ENCODE measurements around the gene MAGEA1. TPM values are rescaled to one million over a fixed set of nuclear protein-coding genes. Genes with fewer than 3 reads are reported as not detected.
"Not testable (repeated sequence)": the region's sequence is repeated elsewhere in the genome, so short reads cannot be mapped to it uniquely, and the experiment has no call there.

MAGEA1 gene
- not detected for polyA plus RNA-seq

- WGBS, 2 donors, result 91 to 94% methylated on average over 17 to 19 of the region's 19 CpGs
- no peaks in the 10 kb centered on the region for H3K36me3 ChIP-seq (ENCODE audit: control insufficient read depth in 2 of 2, insufficient read depth in 2 of 2, low read length in 1 of 2)
- H3K9me3 ChIP-seq (ENCODE audit: control insufficient read depth in 2 of 2, insufficient read depth in 1 of 2, low read depth in 1 of 2, low read length in 1 of 2), result no peaks in the 10 kb centered on the region
- H3K27ac ChIP-seq (ENCODE audit: low read depth in 2 of 2, low read length in 1 of 2), result no peak within 1 kb of the TSS
- H3K4me1 ChIP-seq (ENCODE audit: control insufficient read depth in 2 of 2, insufficient read depth in 2 of 2, low read length in 1 of 2), result no peaks in the 10 kb centered on the region
- H3K27me3 ChIP-seq (ENCODE audit: control insufficient read depth in 1 of 2, insufficient read depth in 2 of 2, low read length in 2 of 2), result no peaks in the 10 kb centered on the region
- no peak within 1 kb of the TSS for H3K4me3 ChIP-seq (ENCODE audit: low read depth in 1 of 2, low read length in 2 of 2)
Observed at GRCh38 chrX:153179131-153179530, at the start of gene MAGEA1. Gene MAGEA1, plus strand, starts transcription at chrX:153179284. Its CDS starts 3,106 bp downstream, at chrX:153182390.

GRCh38 chrX:153132924-153133323 is 46.2 kb upstream of the MAGEA1 start:
- H3K9me3 ChIP-seq (ENCODE audit: control insufficient read depth in 2 of 2, insufficient read depth in 1 of 2, low read depth in 1 of 2, low read length in 1 of 2); H3K4me1 ChIP-seq (ENCODE audit: control insufficient read depth in 2 of 2, insufficient read depth in 2 of 2, low read length in 1 of 2); H3K4me3 ChIP-seq (ENCODE audit: low read depth in 1 of 2, low read length in 2 of 2); H3K36me3 ChIP-seq (ENCODE audit: control insufficient read depth in 2 of 2, insufficient read depth in 2 of 2, low read length in 1 of 2); H3K27me3 ChIP-seq (ENCODE audit: control insufficient read depth in 1 of 2, insufficient read depth in 2 of 2, low read length in 2 of 2); H3K27ac ChIP-seq (ENCODE audit: low read depth in 2 of 2, low read length in 1 of 2): not testable (repeated sequence)
- WGBS, 2 donors, result no CpG with 5 or more reads among the region's 12 CpGs

GRCh38 chrX:153139074-153139473 is 40.0 kb upstream of the MAGEA1 start:
- not testable (repeated sequence) for H3K9me3 ChIP-seq (ENCODE audit: control insufficient read depth in 2 of 2, insufficient read depth in 1 of 2, low read depth in 1 of 2, low read length in 1 of 2); H3K27me3 ChIP-seq (ENCODE audit: control insufficient read depth in 1 of 2, insufficient read depth in 2 of 2, low read length in 2 of 2); H3K27ac ChIP-seq (ENCODE audit: low read depth in 2 of 2, low read length in 1 of 2); H3K36me3 ChIP-seq (ENCODE audit: control insufficient read depth in 2 of 2, insufficient read depth in 2 of 2, low read length in 1 of 2); H3K4me3 ChIP-seq (ENCODE audit: low read depth in 1 of 2, low read length in 2 of 2); H3K4me1 ChIP-seq (ENCODE audit: control insufficient read depth in 2 of 2, insufficient read depth in 2 of 2, low read length in 1 of 2)
- whole genome bisulfite sequencing, 2 donors, result no CpG with 5 or more reads among the region's 4 CpGs

- 65 to 80% methylated on average over 1 of the region's 7 CpGs for WGBS, 2 donors
Observed at GRCh38 chrX:153146288-153146687, 32.8 kb upstream of the MAGEA1 start.

GRCh38 chrX:153153516-153153915 is 25.6 kb upstream of the MAGEA1 start:
- Histone ChIP-seq H3K9me3 (ENCODE audit: control insufficient read depth in 2 of 2, insufficient read depth in 1 of 2, low read depth in 1 of 2, low read length in 1 of 2) (no peaks in the 10 kb centered on the region), H3K4me3 (ENCODE audit: low read depth in 1 of 2, low read length in 2 of 2) (no peak overlapping the region), H3K27ac (ENCODE audit: low read depth in 2 of 2, low read length in 1 of 2) (no peak overlapping the region), H3K36me3 (ENCODE audit: control insufficient read depth in 2 of 2, insufficient read depth in 2 of 2, low read length in 1 of 2) (no peaks in the 10 kb centered on the region), H3K27me3 (ENCODE audit: control insufficient read depth in 1 of 2, insufficient read depth in 2 of 2, low read length in 2 of 2) (peaks cover 0 to 4% of the 10 kb centered on the region in 2 donors), H3K4me1 (ENCODE audit: control insufficient read depth in 2 of 2, insufficient read depth in 2 of 2, low read length in 1 of 2) (no peaks in the 10 kb centered on the region)
- WGBS, 2 donors, result 51 to 56% methylated on average over 3 of the region's 3 CpGs

More at GRCh38 chrX:153146288-153146687, 32.8 kb upstream of the MAGEA1 start:
- not testable (repeated sequence) for H3K27ac ChIP-seq (ENCODE audit: low read depth in 2 of 2, low read length in 1 of 2); H3K4me1 ChIP-seq (ENCODE audit: control insufficient read depth in 2 of 2, insufficient read depth in 2 of 2, low read length in 1 of 2); H3K9me3 ChIP-seq (ENCODE audit: control insufficient read depth in 2 of 2, insufficient read depth in 1 of 2, low read depth in 1 of 2, low read length in 1 of 2); H3K4me3 ChIP-seq (ENCODE audit: low read depth in 1 of 2, low read length in 2 of 2); H3K27me3 ChIP-seq (ENCODE audit: control insufficient read depth in 1 of 2, insufficient read depth in 2 of 2, low read length in 2 of 2); H3K36me3 ChIP-seq (ENCODE audit: control insufficient read depth in 2 of 2, insufficient read depth in 2 of 2, low read length in 1 of 2)

- WGBS, 2 donors, result 49 to 54% methylated on average over 5 of the region's 5 CpGs
- Histone ChIP-seq H3K27me3 (ENCODE audit: control insufficient read depth in 1 of 2, insufficient read depth in 2 of 2, low read length in 2 of 2) (peaks cover 0 to 9% of the 10 kb centered on the region in 2 donors), H3K27ac (ENCODE audit: low read depth in 2 of 2, low read length in 1 of 2) (no peak overlapping the region), H3K4me1 (ENCODE audit: control insufficient read depth in 2 of 2, insufficient read depth in 2 of 2, low read length in 1 of 2) (no peaks in the 10 kb centered on the region), H3K4me3 (ENCODE audit: low read depth in 1 of 2, low read length in 2 of 2) (no peak overlapping the region), H3K36me3 (ENCODE audit: control insufficient read depth in 2 of 2, insufficient read depth in 2 of 2, low read length in 1 of 2) (no peaks in the 10 kb centered on the region), H3K9me3 (ENCODE audit: control insufficient read depth in 2 of 2, insufficient read depth in 1 of 2, low read depth in 1 of 2, low read length in 1 of 2) (no peaks in the 10 kb centered on the region)
Observed at GRCh38 chrX:153157450-153157849, 21.6 kb upstream of the MAGEA1 start.

- no peak overlapping the region for H3K27ac ChIP-seq (ENCODE audit: low read depth in 2 of 2, low read length in 1 of 2)
- 85 to 92% methylated on average over 7 of the region's 7 CpGs for WGBS, 2 donors
- H3K27me3 ChIP-seq (ENCODE audit: control insufficient read depth in 1 of 2, insufficient read depth in 2 of 2, low read length in 2 of 2), result peaks cover 0 to 9% of the 10 kb centered on the region in 2 donors
- H3K4me3 ChIP-seq (ENCODE audit: low read depth in 1 of 2, low read length in 2 of 2), result no peak overlapping the region
- H3K4me1 ChIP-seq (ENCODE audit: control insufficient read depth in 2 of 2, insufficient read depth in 2 of 2, low read length in 1 of 2), result no peaks in the 10 kb centered on the region
- no peaks in the 10 kb centered on the region for H3K9me3 ChIP-seq (ENCODE audit: control insufficient read depth in 2 of 2, insufficient read depth in 1 of 2, low read depth in 1 of 2, low read length in 1 of 2)
- H3K36me3 ChIP-seq (ENCODE audit: control insufficient read depth in 2 of 2, insufficient read depth in 2 of 2, low read length in 1 of 2), result no peaks in the 10 kb centered on the region
Observed at GRCh38 chrX:153158319-153158718, 20.8 kb upstream of the MAGEA1 start.

GRCh38 chrX:153161952-153162351 is 17.1 kb upstream of the MAGEA1 start:
- H3K27ac ChIP-seq (ENCODE audit: low read depth in 2 of 2, low read length in 1 of 2), result no peak overlapping the region
- no peak overlapping the region for H3K4me3 ChIP-seq (ENCODE audit: low read depth in 1 of 2, low read length in 2 of 2)
- no peaks in the 10 kb centered on the region for H3K4me1 ChIP-seq (ENCODE audit: control insufficient read depth in 2 of 2, insufficient read depth in 2 of 2, low read length in 1 of 2)
- WGBS, 2 donors, result 45 to 59% methylated on average over 5 of the region's 5 CpGs
- no peaks in the 10 kb centered on the region for H3K9me3 ChIP-seq (ENCODE audit: control insufficient read depth in 2 of 2, insufficient read depth in 1 of 2, low read depth in 1 of 2, low read length in 1 of 2)
- H3K36me3 ChIP-seq (ENCODE audit: control insufficient read depth in 2 of 2, insufficient read depth in 2 of 2, low read length in 1 of 2), result no peaks in the 10 kb centered on the region
- H3K27me3 ChIP-seq (ENCODE audit: control insufficient read depth in 1 of 2, insufficient read depth in 2 of 2, low read length in 2 of 2), result peaks cover 0 to 5% of the 10 kb centered on the region in 2 donors

- H3K36me3 ChIP-seq (ENCODE audit: control insufficient read depth in 2 of 2, insufficient read depth in 2 of 2, low read length in 1 of 2), result no peaks in the 10 kb centered on the region
- H3K27ac ChIP-seq (ENCODE audit: low read depth in 2 of 2, low read length in 1 of 2), result no peak overlapping the region
- 74 to 88% methylated on average over 3 of the region's 3 CpGs for WGBS, 2 donors
- H3K4me1 ChIP-seq (ENCODE audit: control insufficient read depth in 2 of 2, insufficient read depth in 2 of 2, low read length in 1 of 2), result no peaks in the 10 kb centered on the region
- peaks cover 0 to 6% of the 10 kb centered on the region in 2 donors for H3K27me3 ChIP-seq (ENCODE audit: control insufficient read depth in 1 of 2, insufficient read depth in 2 of 2, low read length in 2 of 2)
- H3K9me3 ChIP-seq (ENCODE audit: control insufficient read depth in 2 of 2, insufficient read depth in 1 of 2, low read depth in 1 of 2, low read length in 1 of 2), result no peaks in the 10 kb centered on the region
- no peak overlapping the region for H3K4me3 ChIP-seq (ENCODE audit: low read depth in 1 of 2, low read length in 2 of 2)
Observed at GRCh38 chrX:153164733-153165132, 14.4 kb upstream of the MAGEA1 start.

- H3K4me1 ChIP-seq (ENCODE audit: control insufficient read depth in 2 of 2, insufficient read depth in 2 of 2, low read length in 1 of 2); H3K36me3 ChIP-seq (ENCODE audit: control insufficient read depth in 2 of 2, insufficient read depth in 2 of 2, low read length in 1 of 2); H3K9me3 ChIP-seq (ENCODE audit: control insufficient read depth in 2 of 2, insufficient read depth in 1 of 2, low read depth in 1 of 2, low read length in 1 of 2); H3K27ac ChIP-seq (ENCODE audit: low read depth in 2 of 2, low read length in 1 of 2); H3K4me3 ChIP-seq (ENCODE audit: low read depth in 1 of 2, low read length in 2 of 2); H3K27me3 ChIP-seq (ENCODE audit: control insufficient read depth in 1 of 2, insufficient read depth in 2 of 2, low read length in 2 of 2): not testable (repeated sequence)
- WGBS, 2 donors, result 76 to 90% methylated on average over 1 of the region's 4 CpGs
Observed at GRCh38 chrX:153168423-153168822, 10.7 kb upstream of the MAGEA1 start.

Data from esophagus (tissue), 2 donors.